Measurements from ENCODE around the gene SLC9B2. TPM values are rescaled to one million over a fixed set of nuclear protein-coding genes. Genes with fewer than 3 reads are reported as not detected.

The SLC9B2 gene
- total and polyA plus RNA-seq, 2 experiments from 2014 or later = 4.4 to 13.0 TPM

GRCh38 chr4:103021120-103021519 lies 55.4 kb downstream of the SLC9B2 start:
- no peaks in the 10 kb centered on the region for H3K9me2 ChIP-seq (ENCODE audit: insufficient read depth)
- no peak overlapping the region for H3K4me2 ChIP-seq
- H3K4me1 ChIP-seq (ENCODE audit: insufficient read depth) = no peaks in the 10 kb centered on the region; the same call in 1 of the 2 replicates
- H3K4me3 Mint-ChIP-seq = no peak overlapping the region
- no peak overlapping the region for H3K27ac Mint-ChIP-seq
- H3K9me3 Mint-ChIP-seq = peaks cover 10% of the 10 kb centered on the region
- no peak for ATAC-seq
- DNase-seq (ENCODE audit: low spot score) = no peak
- no peaks in the 10 kb centered on the region for H4K20me1 ChIP-seq (replicated peaks; ENCODE audit: insufficient read depth)
- H3K27me3 Mint-ChIP-seq (ENCODE audit: insufficient read depth, low read depth, poor library complexity) = peaks cover 9% of the 10 kb centered on the region
- 0 out of 2 replicates have a peak, but pooled peaks cover 7% of the 10 kb centered on the region for H3F3A ChIP-seq (replicated peaks; ENCODE audit: low read depth)
- no peaks in the 10 kb centered on the region for H3K36me3 ChIP-seq (ENCODE audit: insufficient read depth)
- H3K79me2 ChIP-seq (replicated peaks; ENCODE audit: insufficient read depth) = no peaks in the 10 kb centered on the region
- no peak overlapping the region for H3K27ac ChIP-seq (ENCODE audit: low read depth)
- H2AFZ ChIP-seq = peak overlapping the region; percentile 98
- TF ChIP-seq JUNB (IDR thresholded peaks at IDR 0.05; ENCODE audit: unreplicated experiment) = no peak
- TF ChIP-seq ETS1 (IDR thresholded peaks at IDR 0.05) = no peak
- no peak for TF ChIP-seq EZH2 (IDR thresholded peaks at IDR 0.05; ENCODE audit: low read depth, unreplicated experiment)
- TF ChIP-seq EZH2phosphoT487 (IDR thresholded peaks at IDR 0.05; ENCODE audit: unreplicated experiment) = no peak
- no peak for TF ChIP-seq ZNF114 (CRISPR knock-in tag; IDR thresholded peaks at IDR 0.05)
- no peak for TF ChIP-seq ZNF331 (CRISPR knock-in tag; IDR thresholded peaks at IDR 0.05; ENCODE audit: low read depth)
- no peak for TF ChIP-seq NANOG (IDR thresholded peaks at IDR 0.05; ENCODE audit: borderline replicate concordance)
- no peak for TF ChIP-seq CTCF (conservative IDR thresholded peaks at IDR 0.05; ENCODE audit: low read depth in 2 of 2)
- TF ChIP-seq REST (IDR thresholded peaks at IDR 0.05; ENCODE audit: unreplicated experiment) = no peak
- TF ChIP-seq POLR2AphosphoS5 (IDR thresholded peaks at IDR 0.05; ENCODE audit: low read depth) = no peak
- TF ChIP-seq ZNF462 (CRISPR knock-in tag; IDR thresholded peaks at IDR 0.05) = no peak
- no peak for TF ChIP-seq STAT1 (IDR thresholded peaks at IDR 0.05; ENCODE audit: unreplicated experiment)
- TF ChIP-seq CREB1 (CRISPR knock-in tag; IDR thresholded peaks at IDR 0.05; ENCODE audit: low read depth) = no peak
- no peak overlapping the region for H3K4me3 ChIP-seq
- peaks cover 8% of the 10 kb centered on the region; the same call in 2 of the 3 replicates for H3K36me3 Mint-ChIP-seq (ENCODE audit: low read depth)
- no peaks in the 10 kb centered on the region for H3K27me3 ChIP-seq (ENCODE audit: insufficient read depth)
- no peaks in the 10 kb centered on the region for H3K4me1 Mint-ChIP-seq
